HG02759 (cell line): Measurements from ENCODE around the gene NHSL1.
A peak's percentile ranks its signal among the peaks of the same experiment; 100 is the strongest.

Experiments used
- ATAC-seq: cut with Tn5 transposase; IDR thresholded peaks from one replicate; pipeline ENCODE4 v1.9.1; 2021; ENCODE audit warnings: mild to moderate bottlenecking, moderate library complexity; ENCODE audit not compliant: unreplicated experiment

NHSL1 gene

DNA sequence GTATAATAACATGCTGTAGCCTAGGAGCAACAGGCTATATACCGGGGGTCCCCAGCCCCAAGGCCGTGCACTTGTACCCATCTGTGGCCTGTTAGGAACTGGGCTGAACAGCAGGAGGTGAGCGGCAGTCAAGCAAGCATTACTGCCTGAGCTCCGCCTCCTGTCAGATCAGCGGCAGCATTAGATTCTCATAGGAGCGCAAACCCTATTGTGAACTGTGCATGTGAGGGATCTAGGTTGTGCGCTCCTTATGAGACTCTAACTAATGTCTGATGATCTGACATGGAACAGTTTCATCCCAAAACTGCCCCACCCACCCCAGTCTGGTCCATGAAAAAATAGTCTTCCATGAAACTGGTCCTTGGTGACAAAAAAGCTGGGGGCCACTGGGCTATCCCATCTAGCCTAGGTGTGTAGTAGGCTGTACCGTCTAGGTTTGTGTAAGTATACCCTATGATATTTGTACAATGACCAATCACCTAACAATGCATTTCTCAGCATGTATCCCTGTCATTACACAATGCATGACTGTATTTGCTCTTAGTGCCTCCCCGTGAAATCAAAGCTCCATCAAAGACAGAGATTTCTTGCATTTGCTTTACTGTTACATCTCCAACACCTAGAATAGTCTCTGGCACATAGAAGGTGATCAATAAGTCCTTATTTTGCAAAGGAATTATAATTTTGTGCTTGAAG, 30.8 kb downstream of the NHSL1 start:
- ATAC-seq: no peak

DNA sequence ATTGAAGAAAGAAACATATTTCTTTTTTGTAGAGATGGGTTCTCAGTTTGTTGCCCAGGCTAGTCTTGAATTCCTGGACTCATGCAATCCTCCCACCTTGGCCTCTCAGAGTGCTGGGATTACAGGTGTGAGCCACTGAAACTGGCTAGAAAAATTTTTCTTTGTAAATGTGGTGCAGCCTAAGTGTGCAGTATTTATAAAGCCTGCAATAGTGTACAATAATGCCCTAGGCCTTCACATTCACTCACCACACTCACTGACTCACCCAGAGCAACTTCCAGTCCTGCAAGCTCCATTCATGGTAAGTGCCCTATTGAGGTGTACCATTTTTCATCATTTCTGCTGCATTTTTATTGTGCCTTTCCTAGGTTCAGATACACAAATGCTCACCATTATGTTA, 31.4 kb downstream of the NHSL1 start:
- ATAC-seq: no peak

DNA sequence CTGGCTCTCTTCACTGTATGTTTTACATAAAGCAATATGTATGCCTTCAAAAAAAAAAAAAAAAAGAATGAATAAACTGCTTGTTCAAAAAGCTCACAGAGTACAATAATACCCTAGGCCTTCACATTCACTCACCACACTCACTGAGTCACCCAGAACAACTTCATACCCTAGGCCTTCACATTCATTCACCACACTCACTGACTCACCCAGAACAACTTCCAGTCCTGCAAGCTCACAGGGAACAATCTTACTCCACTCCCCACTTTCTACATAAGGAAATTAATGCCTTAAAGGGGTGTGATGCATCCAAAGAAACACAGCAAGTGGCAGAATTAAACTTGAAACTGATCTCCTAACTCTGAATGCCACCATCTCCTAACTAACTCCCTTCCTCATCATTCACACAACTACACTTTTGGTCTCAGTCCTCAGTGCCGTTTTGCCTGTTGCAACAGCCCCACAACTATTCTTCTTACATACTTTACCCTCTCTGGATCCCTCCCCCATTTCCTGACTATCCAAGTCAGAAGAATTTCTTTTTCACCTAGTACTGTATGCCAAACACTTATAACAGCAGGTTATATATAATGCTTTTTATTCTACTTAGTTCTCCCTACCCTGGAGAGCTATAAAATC, 34.2 kb downstream of the NHSL1 start:
- ATAC-seq: no peak

DNA sequence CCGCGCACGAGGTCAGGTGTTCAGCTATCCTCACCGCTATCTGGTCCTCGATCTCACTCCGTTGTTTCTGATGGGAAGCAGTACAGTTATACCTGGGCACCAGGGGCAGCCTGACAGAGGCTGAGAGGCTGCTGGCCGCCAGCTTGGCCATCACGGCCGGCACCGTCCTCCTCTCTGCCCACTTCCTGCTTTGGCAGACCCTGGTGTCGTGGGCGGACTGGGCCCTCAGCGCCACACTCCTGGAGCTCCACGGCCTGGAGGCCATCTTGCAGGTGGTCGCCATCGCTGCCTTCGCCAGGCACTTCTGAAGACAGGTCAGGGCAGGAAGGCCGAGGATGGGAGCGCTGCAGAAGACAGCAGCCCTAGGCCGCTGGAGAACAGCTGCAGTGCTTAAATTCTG, 35.2 kb downstream of the NHSL1 start:
- no peak for ATAC-seq

DNA sequence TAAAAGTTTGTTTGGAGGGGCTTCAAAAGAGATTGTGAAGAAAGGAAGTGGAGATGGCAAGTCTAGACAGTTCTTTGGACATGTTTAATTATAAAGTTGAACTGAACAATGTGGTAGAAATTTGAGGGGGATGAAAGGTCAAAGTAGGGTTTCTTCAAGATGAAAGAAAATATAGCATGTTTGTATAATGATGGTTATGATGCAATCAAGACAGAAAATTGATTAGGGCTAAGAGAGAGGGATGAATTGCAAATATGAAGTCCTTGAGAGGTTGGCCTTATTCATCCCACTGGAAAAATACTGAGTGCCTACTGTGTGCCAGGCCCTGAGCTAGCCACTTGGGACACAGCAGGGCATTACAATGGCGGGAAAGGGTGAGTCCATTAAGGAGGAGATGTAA, 37.6 kb downstream of the NHSL1 start:
- ATAC-seq: no peak

DNA sequence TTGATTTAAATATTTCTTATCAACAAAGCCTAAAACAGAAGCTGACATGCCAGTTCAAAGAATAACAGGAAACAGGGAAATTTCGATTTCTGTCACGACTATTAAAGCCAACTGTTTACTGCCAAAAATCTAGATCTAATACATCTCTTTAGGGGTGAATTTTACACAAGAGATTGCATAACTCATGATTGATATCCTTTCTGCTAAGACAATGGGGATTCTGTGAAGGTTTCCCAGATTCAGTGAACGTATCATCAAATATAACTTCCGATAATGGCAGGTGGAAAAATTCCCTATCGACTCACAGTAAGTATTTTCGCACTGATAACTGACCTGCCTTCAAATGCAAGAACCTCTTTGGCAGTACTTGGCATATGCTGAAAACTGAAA, 42.9 kb downstream of the NHSL1 start:
- no peak for ATAC-seq

DNA sequence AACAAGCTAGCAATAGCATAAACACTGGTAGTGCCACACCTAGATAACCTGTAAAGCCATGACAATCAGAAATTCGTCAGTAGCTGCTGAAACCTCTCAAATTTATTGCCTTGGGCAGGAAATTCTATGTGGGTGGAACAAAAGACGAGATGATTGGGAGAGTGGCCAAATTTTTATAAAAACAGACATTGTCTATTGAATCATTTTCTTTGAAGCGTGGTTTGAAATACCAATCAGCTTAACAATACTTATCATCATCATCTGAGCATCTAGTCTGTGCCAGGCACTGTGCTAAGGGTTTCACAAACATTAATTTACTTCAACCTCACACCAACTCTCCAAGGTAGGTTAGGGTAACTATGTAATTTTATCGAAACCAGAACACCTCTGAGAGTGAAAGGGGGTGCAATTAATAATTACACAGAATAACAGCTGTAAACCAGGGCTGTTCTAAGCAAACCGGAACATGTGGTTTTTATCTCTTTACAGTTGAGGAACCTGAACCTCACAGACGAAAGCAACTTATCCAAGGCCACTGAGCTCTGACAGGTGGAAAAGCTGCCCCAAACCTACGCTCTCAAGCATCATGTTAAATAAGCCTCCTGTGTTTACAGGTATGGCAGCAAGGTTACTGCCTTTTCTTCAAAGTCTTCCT, 43.4 kb downstream of the NHSL1 start:
- ATAC-seq: peak; percentile 96

DNA sequence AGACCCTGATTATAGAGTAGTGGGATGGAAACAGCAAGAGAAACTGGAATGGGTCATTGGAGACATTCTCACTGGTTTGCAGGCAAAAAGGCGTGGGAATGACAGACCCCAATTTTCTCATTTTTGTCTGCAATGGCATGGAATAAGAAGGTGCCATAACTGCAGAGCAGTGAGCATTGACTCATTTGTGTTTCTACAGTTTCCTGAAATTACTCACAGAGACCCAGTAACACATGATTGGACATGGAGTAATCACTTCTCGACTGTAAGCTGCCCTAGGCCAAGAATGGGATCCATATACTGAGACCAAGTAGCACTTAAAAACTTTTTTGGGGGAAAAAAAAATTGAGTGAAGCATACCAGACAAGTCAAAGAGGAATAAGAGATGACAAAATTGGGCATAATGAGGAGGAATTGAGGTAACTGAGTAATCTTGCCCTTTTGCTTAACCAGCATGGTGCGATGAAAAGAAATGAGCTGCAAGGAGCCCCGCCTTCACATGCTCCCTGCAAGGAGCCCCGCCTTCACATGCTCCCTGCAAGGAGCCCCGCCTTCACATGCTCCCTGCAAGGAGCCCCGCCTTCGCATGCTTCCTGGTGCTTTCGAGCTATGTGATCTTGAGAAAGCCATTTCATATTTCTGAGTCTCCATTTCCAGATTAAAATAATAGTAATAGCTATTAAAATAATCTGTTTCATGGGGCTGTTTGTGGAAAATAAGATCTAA, 44.1 kb downstream of the NHSL1 start:
- peak; percentile 50 for ATAC-seq

DNA sequence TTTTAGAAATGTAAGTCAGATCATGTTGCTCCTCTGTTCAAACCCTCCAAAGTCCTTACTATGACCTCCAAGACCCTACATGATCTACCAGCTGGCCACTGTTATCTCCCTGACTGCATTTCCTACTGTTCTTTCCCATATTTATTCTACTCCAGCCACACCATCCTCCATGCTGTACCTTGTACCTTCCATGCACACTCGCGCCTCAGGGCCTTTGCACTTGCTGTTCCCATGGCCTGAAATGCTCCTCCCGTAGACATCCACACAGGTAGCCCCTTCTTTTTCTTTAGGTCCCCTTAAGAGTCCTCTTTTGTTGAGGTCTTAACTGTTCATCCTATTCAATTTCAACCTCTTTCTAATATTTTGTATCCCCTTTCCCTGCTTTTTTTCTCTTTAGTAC, 48.3 kb downstream of the NHSL1 start:
- no peak for ATAC-seq

DNA sequence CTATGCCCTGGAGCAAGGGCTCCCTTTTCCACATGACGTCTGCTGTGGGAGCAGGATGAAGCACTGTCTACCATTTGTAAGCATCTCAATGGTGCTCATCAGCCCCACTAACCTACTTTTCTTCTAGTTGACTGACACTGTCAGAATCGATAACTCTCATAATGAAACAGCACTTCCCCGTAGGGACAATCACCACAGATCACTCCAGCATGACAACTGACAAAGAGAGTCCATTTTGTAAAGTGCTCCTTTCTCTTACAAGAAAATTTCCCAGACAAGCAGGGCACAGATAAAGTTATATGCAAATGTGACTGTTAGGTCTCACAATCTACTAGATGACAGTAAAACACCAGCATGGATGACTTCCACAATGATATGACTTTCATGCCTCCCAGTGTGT, 48.8 kb downstream of the NHSL1 start:
- ATAC-seq: peak; percentile 78

DNA sequence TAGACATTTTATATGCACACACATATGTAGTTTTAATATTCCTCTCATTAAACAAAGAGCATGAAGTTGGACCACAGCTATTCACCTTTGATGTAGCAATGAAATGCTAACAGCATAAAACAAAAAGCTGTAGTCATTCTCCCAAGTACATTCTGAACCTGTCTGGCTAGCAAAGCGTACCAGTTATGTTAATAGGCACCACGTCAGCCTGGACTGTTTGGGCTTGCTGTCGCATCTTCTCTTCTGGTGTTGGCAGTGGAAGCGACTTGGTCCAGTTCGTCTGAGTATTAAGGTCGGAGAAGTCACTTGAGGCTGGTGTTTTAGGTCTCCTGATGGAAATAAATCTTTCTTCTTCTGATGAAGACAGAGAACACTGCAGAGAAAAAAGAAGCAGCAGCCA, 52.5 kb downstream of the NHSL1 start:
- no peak for ATAC-seq

DNA sequence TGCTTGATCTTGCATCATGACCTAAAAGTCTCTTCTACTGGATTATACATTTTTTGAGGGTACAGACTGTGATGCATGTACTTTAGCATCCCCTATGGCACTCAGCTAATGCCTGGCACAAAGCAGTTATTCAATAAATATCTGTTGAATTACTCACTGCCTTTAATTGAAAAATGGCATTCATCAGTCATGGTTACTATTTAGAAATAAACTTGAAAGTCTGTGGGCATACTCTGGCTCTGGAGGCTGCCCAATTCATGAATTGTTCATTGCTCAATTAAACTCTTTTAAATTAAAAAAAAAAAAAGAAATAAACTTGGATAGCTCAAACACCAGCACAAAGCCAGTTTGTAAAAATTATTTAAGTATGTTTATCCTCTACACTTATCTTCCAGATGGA, 55.3 kb downstream of the NHSL1 start:
- ATAC-seq: no peak

DNA sequence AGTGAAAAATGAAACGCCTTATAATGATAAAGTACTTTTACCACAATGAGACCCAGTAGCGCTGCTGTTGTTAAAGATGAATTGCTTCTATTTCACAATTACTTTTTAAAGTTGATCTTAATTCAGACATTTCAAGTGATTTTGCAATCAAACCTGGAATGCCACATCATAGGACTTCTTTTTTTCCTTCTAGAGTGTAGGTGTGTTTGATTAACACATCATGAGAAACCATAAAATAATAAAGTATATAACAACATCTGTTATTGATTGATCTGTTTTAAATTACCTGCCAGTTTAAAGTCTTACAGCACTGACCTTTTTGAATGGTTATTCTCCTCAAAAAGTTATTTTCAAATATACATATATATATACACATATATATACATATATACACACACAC, 56.6 kb downstream of the NHSL1 start:
- no peak for ATAC-seq

DNA sequence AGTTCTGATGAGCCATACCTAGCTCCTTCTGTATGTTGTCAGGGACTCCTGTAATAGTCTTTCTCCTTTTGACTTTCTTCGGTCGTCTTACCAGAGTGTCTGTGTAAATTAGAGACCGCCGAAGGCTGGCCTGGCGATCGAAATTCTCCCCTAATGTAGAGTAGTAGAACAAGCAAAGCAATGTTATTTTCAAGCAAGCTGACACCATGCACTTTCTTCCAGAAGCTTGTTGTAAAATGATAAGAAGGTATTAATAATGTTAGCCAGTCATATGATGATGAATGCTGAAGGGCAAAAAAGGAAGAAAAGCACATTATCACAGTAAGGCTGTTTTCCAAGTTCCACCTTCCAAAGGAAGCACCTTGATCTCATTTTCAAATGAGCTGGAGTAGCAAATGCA, 57.3 kb downstream of the NHSL1 start:
- no peak for ATAC-seq

DNA sequence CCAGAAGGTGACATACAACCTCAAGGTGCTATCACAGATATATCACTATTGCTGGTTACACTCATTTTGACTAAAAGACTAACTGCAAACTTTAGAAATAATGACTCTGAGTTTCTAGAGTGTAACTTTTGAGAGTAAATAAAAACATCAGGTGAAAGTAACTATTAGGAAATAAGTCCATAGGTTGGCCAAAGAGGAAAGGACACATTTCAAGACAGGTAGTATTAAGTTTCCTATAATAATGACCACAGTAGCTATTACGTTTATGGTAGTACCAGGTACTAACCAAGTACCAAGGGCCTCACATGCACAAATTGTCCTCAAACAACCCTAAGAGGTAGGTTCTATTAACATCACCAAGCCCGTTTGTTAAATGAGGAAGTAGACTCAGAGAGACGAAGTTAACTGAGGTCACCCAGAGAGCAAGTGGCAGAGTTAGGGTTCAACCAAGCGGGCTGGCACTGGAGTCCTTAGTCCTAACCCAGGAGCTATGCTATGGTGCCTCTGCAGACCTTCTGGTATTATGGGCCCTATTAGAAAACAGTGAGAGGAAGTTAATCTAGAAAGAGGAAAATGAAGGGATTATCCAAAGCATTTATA, 58.4 kb downstream of the NHSL1 start:
- no peak for ATAC-seq

DNA sequence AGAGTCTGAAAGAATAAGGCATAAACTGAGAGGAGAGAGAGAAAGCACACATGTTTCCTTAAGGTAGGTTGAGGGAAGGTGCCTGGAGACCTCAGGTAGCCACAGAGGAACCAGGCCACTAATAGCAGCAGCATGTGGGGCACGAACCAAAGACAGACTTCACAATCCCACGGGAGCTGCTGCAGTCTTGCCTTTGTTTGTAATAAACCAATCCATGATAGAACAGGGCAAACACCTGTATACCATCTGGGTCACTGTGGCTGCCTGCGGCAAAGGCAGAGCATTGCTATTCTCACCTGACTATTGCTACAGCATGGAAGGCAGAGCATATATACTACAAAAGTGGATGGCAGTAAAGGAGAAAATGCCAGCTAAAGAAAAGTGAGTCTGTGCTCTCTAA, 59.0 kb downstream of the NHSL1 start:
- no peak for ATAC-seq

DNA sequence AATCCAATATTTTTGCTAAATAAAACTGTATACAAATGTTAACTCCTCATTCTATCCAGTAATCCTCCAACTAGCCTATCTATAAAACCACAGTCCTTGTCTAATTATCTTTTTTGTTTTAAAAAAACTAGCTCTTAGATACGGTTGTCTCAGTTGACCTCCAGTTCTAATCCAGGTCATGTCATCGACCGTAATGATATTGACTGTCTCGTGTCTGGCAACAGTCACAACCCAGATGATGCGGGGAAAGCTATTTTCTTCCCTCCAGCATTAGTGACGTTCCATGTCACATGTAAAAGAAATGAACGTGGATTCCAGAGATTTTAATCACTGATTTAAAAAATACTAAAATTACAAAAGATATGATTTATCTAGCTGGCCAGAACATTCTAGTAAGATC, 59.7 kb downstream of the NHSL1 start:
- ATAC-seq: no peak

DNA sequence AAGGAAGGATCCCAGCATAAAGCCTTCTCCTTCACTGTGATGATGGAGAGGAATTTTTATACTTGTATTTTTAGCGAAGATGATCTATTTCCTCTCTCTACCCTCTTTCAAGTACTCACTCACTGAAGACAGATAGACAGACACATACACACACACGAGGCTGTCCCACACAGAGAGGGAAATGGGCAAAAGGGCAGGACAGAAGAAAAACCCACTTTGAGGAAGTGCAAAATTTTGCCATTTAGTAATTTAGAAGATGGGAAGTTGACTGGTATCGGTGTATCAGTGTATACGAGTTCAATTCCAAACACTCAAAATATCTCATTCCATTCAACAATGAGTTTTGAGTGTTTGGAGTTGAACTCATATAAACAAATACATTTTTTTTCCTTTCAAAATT, 64.4 kb downstream of the NHSL1 start:
- ATAC-seq: no peak

DNA sequence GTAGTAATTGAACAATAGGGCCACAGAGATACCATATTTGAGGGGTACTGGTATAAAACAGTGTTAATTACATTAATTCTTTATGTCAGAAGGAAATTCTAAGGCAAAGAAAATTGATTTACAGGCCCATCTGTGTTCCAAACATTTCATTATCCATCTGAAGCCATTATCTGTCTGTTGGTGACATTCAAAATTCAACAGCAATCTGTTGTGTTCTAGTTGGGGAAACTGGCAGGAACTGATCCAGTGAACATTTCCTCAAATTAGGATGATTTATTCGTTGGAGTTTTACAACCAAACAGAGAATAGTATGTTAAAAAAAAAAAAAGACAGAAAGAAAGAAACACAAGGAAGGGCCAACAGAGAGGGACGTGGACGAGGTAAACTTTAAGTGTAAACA, 65.2 kb downstream of the NHSL1 start:
- no peak for ATAC-seq

DNA sequence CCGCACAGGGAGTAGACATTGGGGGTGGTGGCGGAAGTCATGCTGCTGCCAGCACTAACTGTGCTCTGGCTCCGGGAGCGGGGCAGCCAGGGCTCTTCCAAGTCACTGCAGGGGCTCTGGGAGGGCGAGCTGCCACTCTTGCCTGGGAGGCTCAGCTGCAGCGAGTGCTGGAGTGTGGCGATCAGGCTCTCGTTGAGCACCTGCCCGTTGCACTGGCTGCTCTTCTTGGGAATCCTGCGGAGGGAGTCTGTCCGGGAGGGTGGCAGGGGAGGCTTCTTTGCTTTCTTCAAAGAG, 67.3 kb downstream of the NHSL1 start:
- ATAC-seq: no peak

DNA sequence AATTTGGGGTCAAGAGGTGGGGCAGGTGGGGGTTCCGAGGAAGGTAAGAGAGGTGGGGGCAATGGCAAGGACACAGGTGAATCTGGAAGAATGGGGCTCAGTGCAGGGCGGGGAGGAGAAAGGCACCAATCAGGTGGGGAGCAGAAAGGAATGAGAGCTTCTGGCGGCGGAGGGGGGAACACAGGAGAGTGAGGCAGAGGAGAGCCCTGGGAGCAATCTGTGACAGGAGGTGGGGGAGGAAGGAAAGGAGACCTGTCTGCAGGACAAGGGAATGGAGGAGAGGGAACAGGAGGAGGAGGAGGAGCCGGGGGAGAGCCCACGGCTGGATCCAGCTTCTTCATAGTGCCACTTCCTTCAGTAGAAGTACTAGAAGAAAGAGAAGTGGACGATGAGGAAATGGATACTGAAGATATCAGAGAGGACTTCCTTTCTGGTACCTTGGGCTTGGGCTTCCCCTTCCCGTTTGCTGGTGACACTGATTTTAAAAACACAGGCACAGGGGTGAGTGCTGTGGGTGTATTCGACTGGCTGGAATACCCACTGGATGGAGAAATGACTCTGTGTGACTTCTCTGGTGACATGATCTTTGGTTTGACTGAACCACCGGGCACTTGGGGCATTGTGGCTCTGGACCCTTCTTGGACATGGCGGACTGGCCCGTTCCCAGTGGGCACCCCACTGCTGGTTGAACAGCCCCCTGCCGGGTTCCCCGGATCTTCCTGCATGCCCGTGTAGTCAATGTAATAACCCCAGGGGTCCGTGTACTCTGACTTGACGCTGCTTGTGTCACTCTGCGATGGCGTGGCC, 67.8 kb downstream of the NHSL1 start:
- no peak for ATAC-seq
